GM21528 (cell line): ENCODE measurements around the gene RAB36.

ENCODE experiments used
- ATAC-seq: cut with Tn5 transposase; IDR thresholded peaks from one replicate; pipeline ENCODE4 v1.9.1; 2021; ENCODE audit warnings: mild to moderate bottlenecking, moderate library complexity; ENCODE audit not compliant: unreplicated experiment, low FRiP score

Gene RAB36

DNA sequence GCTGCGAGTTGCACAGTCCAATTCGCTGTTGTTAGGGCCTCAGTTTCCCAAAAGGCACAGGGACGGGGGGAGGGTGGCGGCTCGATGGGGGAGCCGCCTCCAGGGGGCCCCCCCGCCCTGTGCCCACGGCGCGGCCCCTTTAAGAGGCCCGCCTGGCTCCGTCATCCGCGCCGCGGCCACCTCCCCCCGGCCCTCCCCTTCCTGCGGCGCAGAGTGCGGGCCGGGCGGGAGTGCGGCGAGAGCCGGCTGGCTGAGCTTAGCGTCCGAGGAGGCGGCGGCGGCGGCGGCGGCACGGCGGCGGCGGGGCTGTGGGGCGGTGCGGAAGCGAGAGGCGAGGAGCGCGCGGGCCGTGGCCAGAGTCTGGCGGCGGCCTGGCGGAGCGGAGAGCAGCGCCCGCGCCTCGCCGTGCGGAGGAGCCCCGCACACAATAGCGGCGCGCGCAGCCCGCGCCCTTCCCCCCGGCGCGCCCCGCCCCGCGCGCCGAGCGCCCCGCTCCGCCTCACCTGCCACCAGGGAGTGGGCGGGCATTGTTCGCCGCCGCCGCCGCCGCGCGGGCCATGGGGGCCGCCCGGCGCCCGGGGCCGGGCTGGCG lies 35.1 kb downstream of the RAB36 start, which contains the start of gene BCR:
Gene BCR (plus strand): TSS at position 209 of the 592 bp plus-strand sequence. CDS start 452 bp downstream, outside the sequence.
- ATAC-seq, result no peak

DNA sequence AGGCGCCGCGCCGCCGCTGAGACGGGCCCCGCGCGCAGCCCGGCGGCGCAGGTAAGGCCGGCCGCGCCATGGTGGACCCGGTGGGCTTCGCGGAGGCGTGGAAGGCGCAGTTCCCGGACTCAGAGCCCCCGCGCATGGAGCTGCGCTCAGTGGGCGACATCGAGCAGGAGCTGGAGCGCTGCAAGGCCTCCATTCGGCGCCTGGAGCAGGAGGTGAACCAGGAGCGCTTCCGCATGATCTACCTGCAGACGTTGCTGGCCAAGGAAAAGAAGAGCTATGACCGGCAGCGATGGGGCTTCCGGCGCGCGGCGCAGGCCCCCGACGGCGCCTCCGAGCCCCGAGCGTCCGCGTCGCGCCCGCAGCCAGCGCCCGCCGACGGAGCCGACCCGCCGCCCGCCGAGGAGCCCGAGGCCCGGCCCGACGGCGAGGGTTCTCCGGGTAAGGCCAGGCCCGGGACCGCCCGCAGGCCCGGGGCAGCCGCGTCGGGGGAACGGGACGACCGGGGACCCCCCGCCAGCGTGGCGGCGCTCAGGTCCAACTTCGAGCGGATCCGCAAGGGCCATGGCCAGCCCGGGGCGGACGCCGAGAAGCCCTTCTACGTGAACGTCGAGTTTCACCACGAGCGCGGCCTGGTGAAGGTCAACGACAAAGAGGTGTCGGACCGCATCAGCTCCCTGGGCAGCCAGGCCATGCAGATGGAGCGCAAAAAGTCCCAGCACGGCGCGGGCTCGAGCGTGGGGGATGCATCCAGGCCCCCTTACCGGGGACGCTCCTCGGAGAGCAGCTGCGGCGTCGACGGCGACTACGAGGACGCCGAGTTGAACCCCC lies 35.8 kb downstream of the RAB36 start:
- ATAC-seq, result no peak

DNA sequence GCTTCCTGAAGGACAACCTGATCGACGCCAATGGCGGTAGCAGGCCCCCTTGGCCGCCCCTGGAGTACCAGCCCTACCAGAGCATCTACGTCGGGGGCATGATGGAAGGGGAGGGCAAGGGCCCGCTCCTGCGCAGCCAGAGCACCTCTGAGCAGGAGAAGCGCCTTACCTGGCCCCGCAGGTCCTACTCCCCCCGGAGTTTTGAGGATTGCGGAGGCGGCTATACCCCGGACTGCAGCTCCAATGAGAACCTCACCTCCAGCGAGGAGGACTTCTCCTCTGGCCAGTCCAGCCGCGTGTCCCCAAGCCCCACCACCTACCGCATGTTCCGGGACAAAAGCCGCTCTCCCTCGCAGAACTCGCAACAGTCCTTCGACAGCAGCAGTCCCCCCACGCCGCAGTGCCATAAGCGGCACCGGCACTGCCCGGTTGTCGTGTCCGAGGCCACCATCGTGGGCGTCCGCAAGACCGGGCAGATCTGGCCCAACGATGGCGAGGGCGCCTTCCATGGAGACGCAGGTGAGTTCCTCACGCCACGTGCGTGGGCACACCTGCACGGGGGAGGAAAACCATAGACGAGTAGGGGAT lies 36.5 kb downstream of the RAB36 start:
- no peak for ATAC-seq

DNA sequence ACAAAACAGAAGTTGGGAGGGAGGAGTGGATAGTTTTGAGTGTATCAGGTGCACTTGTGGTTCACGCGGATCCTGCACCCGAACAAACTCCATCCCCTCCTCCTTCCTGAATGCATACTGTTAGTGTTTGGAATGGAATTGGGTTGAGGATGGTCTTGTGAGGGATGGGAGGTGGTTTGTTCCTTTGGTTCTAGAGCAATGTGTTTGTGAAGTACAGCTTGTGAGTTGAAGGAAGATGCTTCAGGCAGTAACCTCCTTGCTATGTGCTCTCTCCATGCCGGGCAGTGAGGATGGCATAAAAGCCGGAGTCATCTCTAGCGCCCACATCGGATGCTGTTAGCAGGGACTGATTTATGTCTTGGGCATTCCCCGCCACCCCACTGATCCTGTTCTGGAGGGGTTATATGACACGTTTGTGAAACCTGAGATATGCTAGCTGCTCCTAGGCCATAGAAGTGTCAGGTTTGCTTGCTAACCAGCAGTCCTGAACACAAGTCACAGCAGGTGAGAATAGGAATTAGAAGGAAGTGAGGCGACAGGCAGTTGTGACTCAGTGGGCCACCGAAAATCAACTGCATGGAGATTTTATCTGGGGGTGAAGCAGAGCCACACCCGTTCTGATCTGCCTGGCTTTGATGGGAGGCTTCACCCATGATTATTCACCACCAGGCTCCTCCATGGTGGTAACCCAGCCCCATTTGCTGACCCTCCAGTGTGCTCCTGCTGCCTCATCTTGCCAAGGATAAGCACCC lies 37.2 kb downstream of the RAB36 start:
- ATAC-seq, result no peak

DNA sequence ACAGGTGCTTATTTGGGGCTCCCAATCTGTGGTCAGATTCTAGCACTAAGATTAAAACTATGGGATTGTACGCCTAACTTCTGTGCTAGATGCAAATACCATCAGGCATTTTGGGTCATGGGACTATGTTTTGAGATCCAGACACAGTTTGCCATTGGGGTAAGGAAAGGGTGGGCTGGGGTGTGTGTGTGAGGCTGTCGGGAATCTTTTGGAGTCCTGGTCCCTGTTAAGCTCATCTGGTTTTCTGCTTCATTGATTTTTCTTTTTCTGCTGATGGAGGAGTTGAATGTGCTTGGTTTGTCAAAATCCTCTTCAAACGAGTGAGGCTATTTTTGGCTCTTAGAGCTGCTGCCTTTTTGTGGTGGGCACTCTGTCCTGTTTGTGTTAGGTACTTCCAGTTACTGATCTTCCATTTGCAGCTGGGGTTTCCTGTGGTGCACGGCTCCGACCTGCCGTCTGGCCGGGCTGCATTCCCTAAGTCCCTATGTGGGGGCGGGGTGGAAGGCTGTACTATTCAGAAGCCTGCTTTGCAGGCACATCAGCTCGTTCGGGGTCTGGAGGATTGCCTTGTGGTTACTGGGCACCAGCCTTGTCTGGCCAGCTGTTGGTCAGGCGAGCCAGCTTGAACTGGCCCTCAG lies 37.9 kb downstream of the RAB36 start:
- ATAC-seq, result no peak

DNA sequence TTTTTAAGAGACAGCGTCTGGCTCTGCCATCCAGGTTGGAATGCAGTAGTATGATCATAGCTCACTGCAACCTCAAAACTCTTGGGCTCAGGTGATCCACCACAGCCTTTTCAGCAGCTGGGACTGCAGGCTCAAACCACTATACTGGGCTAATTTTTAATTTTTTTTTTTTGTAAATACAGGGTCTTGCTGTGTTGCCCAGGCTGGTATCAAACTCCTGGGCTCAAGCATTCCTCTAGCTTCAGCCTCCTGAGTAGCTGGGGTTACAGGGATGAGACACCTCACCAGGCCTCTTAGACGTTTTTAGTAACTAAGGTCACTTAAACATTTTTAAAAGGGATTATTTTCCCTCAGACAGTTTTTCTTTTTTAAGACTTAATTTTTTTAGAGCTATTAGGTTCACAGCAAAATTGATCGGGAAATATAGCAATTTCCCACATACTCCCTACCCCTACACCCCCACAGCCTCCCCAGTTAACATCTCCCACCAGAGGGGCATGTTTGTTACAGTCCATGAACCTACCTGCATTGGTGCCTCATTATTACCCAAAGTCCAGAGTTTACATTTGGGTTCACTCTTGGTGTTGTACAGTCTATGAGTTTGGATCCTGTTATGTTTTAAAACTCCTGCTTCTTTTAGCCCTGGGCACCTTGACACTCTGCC lies 39.0 kb downstream of the RAB36 start:
- no peak for ATAC-seq

DNA sequence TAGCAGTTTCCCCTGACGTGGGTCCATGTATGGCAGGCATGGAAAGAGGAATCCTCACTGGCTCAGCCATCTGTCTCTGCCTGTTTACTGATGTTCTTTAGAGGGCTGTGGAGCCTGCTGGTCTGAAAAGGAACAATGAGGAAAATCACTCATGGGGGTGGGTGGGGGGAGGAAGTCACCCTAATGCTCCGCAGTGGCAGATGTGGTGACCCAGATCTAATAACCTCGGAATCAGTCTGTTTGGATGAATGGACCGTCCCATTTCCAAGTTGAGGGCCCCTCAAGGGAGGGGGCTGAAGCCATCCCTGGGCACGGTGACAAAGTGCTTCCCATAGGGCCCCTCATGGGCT lies 39.5 kb downstream of the RAB36 start:
- no peak for ATAC-seq

DNA sequence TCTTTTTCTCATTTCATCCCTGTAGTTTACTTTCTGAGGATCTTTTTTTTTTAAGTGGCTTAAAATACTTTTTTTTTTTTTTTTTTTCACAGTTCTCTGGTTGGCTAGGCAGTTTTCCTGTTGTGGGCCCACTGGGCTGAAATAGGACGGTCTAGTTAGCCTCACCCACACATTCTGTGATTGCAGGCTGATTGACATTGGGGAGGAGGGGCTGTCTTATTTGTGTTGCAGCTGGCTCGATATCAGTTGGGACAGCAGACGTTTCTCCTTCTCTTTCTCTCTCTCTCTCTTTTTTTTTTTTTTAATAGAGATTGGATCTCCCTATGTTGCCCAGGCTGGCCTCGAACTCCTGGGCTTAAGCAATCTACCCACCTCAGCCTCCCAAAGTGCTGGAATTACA lies 41.9 kb downstream of the RAB36 start:
- no peak for ATAC-seq

DNA sequence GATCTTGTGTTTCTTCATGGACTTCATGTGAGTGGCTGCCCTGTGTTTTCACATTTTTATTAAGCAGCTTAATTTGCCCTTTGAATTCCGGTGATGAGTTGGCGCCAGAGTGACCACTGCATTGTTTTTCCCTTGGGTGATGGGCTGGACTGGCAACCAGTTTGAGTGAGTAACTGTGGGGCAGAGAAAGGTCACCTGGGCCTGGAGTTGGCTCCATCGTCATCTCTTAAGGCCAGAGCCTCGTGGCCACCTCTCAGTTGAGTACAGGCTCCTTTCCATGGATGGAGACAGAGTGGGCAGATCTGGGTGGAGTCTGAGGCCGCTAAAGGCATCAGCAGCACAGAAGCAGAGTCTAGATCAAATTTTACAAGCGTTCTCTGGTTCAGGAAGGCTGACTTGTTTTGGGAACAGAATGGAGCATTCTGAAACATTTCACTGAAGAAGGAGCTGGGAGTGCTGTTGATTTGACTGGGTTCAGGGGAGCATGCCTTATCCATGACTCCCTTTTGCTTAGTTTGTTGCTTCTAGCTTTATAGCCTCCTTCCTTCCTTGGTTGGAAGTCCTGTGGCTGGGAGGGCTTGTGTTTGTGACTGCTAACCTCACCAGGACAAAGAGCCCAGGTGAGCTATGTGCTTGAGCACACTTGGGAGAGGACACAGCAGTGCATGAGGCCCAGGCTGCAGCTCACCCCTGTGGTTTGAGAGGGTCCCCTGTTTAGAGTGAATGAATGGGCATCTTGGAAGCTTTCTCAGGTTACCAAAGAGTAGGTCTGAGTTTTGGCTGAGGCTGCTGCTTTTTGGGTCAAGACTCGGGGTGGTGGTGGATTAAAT lies 42.8 kb downstream of the RAB36 start:
- no peak for ATAC-seq

DNA sequence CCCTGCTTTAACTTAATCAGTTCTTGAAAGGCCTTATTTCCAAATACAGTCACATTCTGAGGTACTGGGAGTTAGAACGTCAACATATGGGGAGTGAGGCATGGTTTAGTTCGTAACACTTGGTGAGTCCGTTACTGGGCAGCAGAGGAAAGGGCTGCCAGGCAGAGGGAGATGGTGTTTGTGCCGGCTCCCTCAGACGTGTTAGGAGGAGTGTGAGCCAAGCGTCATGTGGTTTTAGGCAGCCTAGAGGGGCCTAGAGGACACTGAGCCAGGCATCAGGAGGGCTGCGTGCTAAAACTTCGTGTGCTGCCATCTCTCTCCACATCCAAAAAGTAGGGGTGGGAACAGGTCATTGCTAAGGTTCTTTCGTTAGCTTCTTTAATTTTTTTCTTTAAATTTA lies 45.2 kb downstream of the RAB36 start:
- ATAC-seq, result no peak

DNA sequence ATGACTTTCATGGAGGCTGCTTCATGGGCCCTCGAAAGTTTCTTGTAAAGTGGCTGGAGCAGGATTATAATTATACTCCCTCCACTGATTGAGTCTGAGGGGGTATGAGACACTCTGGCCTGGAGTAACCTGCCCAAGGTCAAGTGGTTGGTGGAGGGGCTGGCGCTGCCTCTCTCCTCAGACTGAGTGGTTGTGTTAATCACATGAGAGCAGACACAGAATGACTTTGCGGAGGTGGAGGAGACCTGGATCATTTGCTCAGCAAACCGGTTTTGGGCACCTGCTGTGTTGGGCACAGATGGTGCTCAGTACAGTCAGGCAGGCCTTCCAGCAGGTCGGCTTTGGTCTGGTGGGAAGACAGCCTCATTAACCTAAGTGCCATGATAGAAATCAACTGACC lies 46.9 kb downstream of the RAB36 start:
- no peak for ATAC-seq

DNA sequence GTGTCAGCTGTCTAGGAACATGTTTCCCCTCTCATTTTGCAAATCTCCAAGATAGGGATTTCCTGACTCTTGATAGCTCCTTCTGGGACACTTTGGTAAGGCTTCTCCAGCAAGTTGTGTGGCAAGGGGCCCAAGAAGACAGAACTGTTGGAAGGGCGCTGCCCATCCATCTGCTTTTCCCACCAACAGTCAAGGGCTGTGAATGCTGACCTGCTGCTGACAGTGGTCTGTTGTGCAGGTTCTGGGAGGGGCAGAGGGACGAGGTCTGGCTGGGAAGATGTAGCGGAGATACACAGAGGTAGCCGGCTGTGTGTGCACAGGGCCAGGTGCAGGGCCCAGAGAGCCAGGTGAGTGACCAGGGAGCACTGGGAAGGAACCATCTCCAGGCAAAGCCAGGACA lies 47.3 kb downstream of the RAB36 start:
- no peak for ATAC-seq

DNA sequence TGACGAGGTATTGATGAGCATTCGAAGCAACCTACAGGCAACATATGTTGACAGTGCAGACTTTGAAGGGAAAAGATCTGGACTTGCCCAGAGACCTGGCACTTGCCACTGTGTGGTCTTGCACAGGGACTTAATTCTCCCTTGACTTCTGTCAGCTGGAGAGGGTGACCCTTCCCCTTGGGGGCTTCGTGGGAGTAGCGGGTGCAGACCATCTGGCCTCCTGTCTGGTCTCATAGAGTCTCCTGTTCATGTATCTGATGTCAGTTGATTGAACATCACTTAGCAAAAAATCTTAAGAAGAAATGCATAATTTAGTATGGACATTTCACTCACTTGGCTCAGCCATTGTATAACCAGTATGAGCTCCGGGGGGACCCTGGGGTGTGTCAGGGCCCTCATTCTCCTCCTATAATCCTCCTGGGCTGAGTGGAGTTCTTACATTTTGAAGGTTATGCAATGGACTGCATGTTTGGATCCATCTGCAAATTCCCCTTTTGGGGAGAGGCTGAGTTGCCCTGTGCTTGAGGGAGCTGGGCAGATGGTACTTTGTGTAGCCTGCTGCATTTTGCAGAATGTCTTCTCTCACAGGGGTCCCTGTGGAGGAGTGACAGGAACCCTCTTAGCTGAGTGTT lies 48.0 kb downstream of the RAB36 start:
- no peak for ATAC-seq

DNA sequence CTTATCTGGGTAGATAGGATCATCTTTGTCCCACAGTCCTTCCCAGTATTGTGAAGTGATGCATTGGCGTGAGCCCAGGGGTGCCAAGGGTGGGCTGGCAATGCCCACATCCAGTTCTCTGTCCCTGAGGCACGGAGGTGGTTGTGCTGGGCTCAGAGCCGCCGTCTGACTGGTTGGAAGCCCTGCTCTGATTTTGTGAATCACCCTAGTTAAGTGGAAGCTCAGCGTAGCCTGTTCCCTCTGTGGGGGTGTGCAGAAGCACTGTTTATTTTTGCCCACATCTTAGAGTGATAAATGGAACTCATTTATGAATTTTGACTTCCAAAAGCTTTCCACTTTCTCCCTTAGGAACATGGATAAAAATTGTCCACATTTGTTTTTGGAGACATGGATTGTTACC lies 48.6 kb downstream of the RAB36 start:
- ATAC-seq, result no peak

DNA sequence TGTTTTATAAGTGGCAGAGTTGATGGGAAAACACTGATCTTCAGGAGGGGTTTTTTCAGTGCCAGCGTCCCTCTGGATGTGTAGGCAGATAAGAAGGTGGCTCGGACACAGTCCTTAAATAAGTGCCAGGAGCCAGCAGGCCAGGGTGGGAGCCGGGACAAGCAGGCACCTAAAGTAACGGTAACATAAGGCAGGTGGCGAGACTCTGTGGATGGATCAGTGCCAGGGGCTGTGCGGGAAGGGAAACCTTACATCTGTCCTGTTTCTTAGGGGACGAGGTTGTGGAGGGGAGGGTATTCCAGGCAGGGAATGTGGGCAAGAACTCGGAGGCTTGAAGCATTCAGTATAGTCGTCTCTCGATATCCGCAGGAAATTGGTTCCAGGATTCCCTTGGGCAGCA lies 50.9 kb downstream of the RAB36 start:
- ATAC-seq, result no peak

DNA sequence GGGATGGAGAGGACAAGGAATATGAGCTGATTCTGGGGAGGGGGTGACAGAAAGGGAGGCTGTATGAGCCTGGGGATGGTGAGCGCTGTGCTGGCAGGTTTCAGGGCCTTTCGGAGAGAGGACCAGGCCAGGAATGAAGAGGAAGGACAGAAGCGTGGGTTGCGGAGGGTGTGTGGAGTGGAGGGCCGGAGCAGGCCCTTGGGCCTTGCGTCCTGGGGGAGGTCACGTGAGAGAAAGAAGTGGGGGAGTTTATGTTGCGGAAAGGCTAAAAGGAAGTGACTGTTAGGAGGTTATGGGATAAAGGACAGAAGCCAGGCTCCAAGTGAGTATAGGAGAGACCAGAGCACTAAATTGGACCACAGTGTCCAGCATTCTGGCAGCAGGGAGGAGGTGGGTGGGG lies 52.6 kb downstream of the RAB36 start:
- no peak for ATAC-seq

DNA sequence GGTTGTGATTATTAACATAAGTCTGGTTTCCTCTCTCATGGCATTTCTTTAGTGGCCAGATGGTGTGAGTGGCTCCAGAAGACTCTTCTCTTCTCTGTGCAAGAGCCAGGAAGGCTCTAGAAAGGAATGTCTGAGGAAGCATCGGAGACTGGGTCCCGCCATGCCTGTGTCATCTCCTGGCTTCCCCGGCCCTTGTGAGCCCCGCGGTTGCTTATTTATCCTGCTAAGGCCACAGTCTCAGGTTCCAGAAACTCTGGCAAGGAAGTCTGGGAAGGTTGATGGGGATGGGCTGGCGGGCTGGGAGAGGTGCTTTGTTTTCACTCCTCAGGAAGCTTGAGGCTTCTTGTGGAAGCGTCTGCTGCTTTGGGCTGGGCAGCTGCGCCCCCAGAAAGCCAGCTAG lies 53.9 kb downstream of the RAB36 start:
- ATAC-seq, result no peak

DNA sequence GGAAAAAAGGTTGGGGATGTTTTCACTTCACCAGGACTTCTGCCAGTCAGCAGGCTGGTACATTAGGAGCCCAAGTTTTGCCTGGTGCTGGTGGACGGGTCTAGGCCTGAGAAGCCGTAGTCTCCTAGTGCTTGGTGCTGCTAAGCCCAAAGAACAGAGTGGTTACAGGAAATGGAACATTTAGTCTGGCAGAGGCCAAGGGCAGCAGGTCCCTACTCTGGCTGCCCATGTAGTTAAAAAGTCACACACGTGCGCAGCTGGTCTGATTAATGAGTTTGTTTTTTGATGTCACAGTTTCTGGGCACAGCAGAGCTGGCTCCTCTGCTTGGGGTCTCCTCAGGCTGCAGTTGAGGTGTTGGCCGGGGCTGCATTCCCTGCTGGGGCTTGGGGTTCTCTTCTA lies 55.6 kb downstream of the RAB36 start:
- ATAC-seq, result no peak
